ENCODE measurements around the gene USP43. TPM values are rescaled to one million over a fixed set of nuclear protein-coding genes. Genes with fewer than 3 reads are reported as not detected.

The USP43 gene
- total RNA-seq, 4 donors from 2014 or later = 3.0 to 5.1 (median 3.9) TPM

- H3K4me1 ChIP-seq = no peaks in the 10 kb centered on the region
- H3K36me3 ChIP-seq = no peaks in the 10 kb centered on the region
- intact Hi-C loops (cut with DNase I) = no loop called here
- no peaks in the 10 kb centered on the region for H3K27me3 ChIP-seq
- H3K4me3 ChIP-seq (replicated peaks in 1 of 3) = no peak overlapping the region
- no peaks in the 10 kb centered on the region for H3K9me3 ChIP-seq
- no peak overlapping the region for H3K27ac ChIP-seq
- 83 to 100% methylated on average over 1 of the region's 1 CpG for WGBS, 2 donors
- no peak for TF ChIP-seq POLR2A (IDR thresholded peaks at IDR 0.05)
- no peak for TF ChIP-seq CTCF (IDR thresholded peaks at IDR 0.05)
- no peak for DNase-seq
These were observed 70.2 kb downstream of the USP43 start for GRCh38 chr17:9715503-9716016.

- no peaks in the 10 kb centered on the region for H3K36me3 ChIP-seq
These were observed 80.3 kb downstream of the USP43 start for GRCh38 chr17:9725575-9725974.

GRCh38 chr17:9726291-9726690 is 81.0 kb downstream of the USP43 start:
- Histone ChIP-seq H3K27me3 (no peaks in the 10 kb centered on the region), H3K27ac (no peak overlapping the region), H3K4me3 (replicated peaks in 1 of 3) (no peak overlapping the region), H3K9me3 (no peaks in the 10 kb centered on the region), H3K4me1 (no peaks in the 10 kb centered on the region), H3K36me3 (no peaks in the 10 kb centered on the region)
- TF ChIP-seq CTCF (IDR thresholded peaks at IDR 0.05) (no peak), POLR2A (IDR thresholded peaks at IDR 0.05) (no peak)
- intact Hi-C loops (cut with DNase I) = no loop called here
- WGBS, 2 donors = 64 to 82% methylated on average over 6 of the region's 6 CpGs
- no peak for DNase-seq

More at GRCh38 chr17:9725575-9725974, 80.3 kb downstream of the USP43 start:
- H3K9me3 ChIP-seq = no peaks in the 10 kb centered on the region
- 56 to 62% methylated on average over 9 of the region's 9 CpGs for WGBS, 2 donors
- no peak overlapping the region for H3K4me3 ChIP-seq (replicated peaks in 1 of 3)
- no peaks in the 10 kb centered on the region for H3K27me3 ChIP-seq
- TF ChIP-seq POLR2A (IDR thresholded peaks at IDR 0.05) (no peak), CTCF (IDR thresholded peaks at IDR 0.05) (no peak)
- H3K27ac ChIP-seq = no peak overlapping the region
- DNase-seq = no peak
- no peaks in the 10 kb centered on the region for H3K4me1 ChIP-seq
- intact Hi-C loops (cut with DNase I) = no loop called here

- Histone ChIP-seq H3K4me1 (no peaks in the 10 kb centered on the region), H3K36me3 (no peaks in the 10 kb centered on the region), H3K9me3 (no peaks in the 10 kb centered on the region), H3K27ac (no peak overlapping the region), H3K27me3 (no peaks in the 10 kb centered on the region), H3K4me3 (replicated peaks in 1 of 3) (no peak overlapping the region)
- 94 to 96% methylated on average over 15 to 18 of the region's 18 CpGs for WGBS, 2 donors
- TF ChIP-seq CTCF (IDR thresholded peaks at IDR 0.05) (no peak), POLR2A (IDR thresholded peaks at IDR 0.05) (no peak)
- intact Hi-C loops (cut with DNase I) = no loop called here
- DNase-seq = no peak
These were observed 82.7 kb downstream of the USP43 start for GRCh38 chr17:9728005-9728404.

GRCh38 chr17:9728564-9728963 is 83.2 kb downstream of the USP43 start:
- Histone ChIP-seq H3K9me3 (no peaks in the 10 kb centered on the region), H3K4me1 (no peaks in the 10 kb centered on the region), H3K36me3 (no peaks in the 10 kb centered on the region), H3K27me3 (no peaks in the 10 kb centered on the region), H3K4me3 (replicated peaks in 1 of 3) (no peak overlapping the region), H3K27ac (no peak overlapping the region)
- no peak for TF ChIP-seq CTCF (IDR thresholded peaks at IDR 0.05)
- TF ChIP-seq POLR2A (IDR thresholded peaks at IDR 0.05) = no peak
- intact Hi-C loops (cut with DNase I) = no loop called here
- WGBS, 2 donors = 83 to 95% methylated on average over 6 to 7 of the region's 12 CpGs
- no peak for DNase-seq

Data from thyroid gland (tissue), 4 donors.